Measurements from ENCODE around the gene ARHGEF19. TPM values are rescaled to one million over a fixed set of nuclear protein-coding genes. Genes with fewer than 3 reads are reported as not detected.
"Not testable (repeated sequence)": the region's sequence is repeated elsewhere in the genome, so short reads cannot be mapped to it uniquely, and the experiment has no call there.

Gene ARHGEF19
- polyA plus RNA-seq, 6 donors from 2014 or later: 7.0 to 10.8 (median 8.1) TPM

DNA sequence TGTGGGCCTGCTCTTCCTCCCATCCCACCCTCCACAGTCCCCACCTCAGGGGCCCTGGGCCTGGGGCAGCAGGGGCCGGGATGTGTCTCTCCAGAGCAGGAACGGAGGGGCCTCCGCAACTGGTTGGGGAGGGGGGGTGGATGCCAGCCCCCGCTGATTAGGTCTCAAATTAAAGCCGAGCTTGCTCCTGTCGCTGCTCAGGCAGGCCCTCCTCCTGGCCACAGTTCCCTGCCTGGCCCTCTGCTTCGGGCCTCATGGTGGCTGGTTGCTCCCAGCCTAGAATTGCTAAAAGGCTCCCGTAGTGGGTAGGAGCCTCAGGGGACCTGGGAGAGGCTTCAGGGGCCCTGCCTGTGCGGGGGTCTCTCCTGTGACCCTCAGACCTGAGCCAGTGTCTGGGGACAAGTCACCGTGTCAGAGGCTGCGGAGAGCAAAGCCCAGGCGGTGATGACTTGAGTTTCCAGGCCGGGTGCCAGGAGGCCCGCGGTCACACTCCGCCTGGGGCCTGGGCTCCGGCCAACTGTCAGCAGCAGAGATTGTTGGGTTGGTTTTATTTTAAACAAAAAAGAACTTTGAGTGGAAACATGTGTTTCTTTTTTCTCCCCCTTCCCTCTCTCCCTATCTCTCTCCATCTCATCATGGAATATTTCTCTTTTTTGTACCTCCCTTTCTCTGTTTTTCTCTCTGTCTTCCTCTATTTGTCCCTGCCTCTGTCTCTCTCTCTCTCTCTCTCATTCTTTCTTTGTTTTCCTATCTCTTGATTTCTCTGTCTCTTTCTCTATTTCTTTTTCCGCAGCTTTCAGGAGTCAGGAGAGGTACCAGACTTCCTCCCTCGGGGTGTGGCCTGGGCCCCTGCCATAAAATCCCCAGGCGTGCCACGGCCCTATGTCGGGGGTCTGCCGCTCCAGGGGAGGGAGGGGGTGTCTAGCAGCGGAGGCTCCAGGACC lies 36.6 kb downstream of the ARHGEF19 start:
- peaks cover 17 to 63% (median 43%) of the 10 kb centered on the region in 3 donors for H3K27me3 Mint-ChIP-seq
- H3K27ac Mint-ChIP-seq: peak overlapping the region in 1 of 6 donors; percentile 1
- H3K4me1 Mint-ChIP-seq: peaks cover 0 to 5% (median 2%) of the 10 kb centered on the region in 3 donors
- H3K36me3 Mint-ChIP-seq: no peaks in the 10 kb centered on the region
- H3K9me3 Mint-ChIP-seq: no peaks in the 10 kb centered on the region
- DNase-seq (no peak), ATAC-seq (ENCODE audit: low read depth in 2 of 2) (no peak)
- H3K4me3 Mint-ChIP-seq: no peak overlapping the region

GRCh38 chr1:16174886-16175598 lies 37.4 kb downstream of the ARHGEF19 start:
- Mint-ChIP-seq H3K4me1 (peaks cover 0 to 5% (median 2%) of the 10 kb centered on the region in 3 donors), H3K27ac (no peak overlapping the region), H3K9me3 (no peaks in the 10 kb centered on the region), H3K36me3 (no peaks in the 10 kb centered on the region), H3K4me3 (no peak overlapping the region), H3K27me3 (peaks cover 17 to 65% (median 43%) of the 10 kb centered on the region in 3 donors)
- DNase-seq: no peak
- no peak for ATAC-seq (ENCODE audit: low read depth in 2 of 2)

DNA sequence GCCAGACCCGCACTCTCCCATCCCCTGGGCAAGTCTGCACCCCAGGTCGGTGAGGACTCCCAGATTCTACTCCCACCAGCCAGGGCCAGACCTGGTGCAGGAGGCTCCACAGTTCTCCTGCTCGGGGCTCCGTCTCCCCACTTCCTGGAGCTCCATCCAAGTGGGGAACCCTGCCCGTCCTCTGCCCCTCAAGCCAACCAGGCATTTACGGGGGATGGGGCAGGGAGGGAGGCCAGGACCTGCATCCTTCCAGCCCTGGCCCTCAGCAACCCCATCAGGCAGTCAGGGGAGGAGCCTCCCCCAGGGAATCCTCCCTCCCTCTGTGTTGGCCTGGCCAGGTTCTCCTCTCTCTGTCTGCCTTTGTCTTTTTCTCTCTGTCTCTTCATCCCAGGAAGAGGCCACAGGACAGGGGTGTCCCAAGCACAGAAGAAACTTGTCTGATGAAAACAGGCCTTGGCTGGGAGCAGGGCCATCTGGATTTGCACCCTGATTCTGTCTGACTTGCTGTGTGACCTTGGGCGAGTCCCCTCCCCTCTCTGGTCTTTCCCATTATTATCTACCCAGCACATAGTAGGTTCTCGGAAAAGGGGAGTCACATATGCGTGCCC lies 38.1 kb downstream of the ARHGEF19 start:
- Mint-ChIP-seq H3K9me3 (no peaks in the 10 kb centered on the region), H3K27ac (no peak overlapping the region), H3K4me1 (peaks cover 0 to 10% (median 8%) of the 10 kb centered on the region in 3 donors)

GRCh38 chr1:16173447-16174260 lies 38.8 kb downstream of the ARHGEF19 start:
- H3K4me3 Mint-ChIP-seq: no peak overlapping the region
- ATAC-seq (ENCODE audit: low read depth in 2 of 2): no peak
- DNase-seq: no peak
- peak overlapping the region in 1 of 6 donors; percentile 78 for H3K27ac Mint-ChIP-seq
- H3K4me1 Mint-ChIP-seq: peaks cover 7 to 17% (median 15%) of the 10 kb centered on the region in 3 donors
- no peaks in the 10 kb centered on the region for H3K9me3 Mint-ChIP-seq
- peaks cover 17 to 59% (median 36%) of the 10 kb centered on the region in 3 donors for H3K27me3 Mint-ChIP-seq
- no peaks in the 10 kb centered on the region for H3K36me3 Mint-ChIP-seq

More for the DNA sequence above, 38.1 kb downstream of the ARHGEF19 start:
- no peaks in the 10 kb centered on the region for H3K36me3 Mint-ChIP-seq
- H3K4me3 Mint-ChIP-seq: no peak overlapping the region
- DNase-seq (no peak), ATAC-seq (ENCODE audit: low read depth in 2 of 2) (no peak)
- peaks cover 17 to 65% (median 43%) of the 10 kb centered on the region in 3 donors for H3K27me3 Mint-ChIP-seq

DNA sequence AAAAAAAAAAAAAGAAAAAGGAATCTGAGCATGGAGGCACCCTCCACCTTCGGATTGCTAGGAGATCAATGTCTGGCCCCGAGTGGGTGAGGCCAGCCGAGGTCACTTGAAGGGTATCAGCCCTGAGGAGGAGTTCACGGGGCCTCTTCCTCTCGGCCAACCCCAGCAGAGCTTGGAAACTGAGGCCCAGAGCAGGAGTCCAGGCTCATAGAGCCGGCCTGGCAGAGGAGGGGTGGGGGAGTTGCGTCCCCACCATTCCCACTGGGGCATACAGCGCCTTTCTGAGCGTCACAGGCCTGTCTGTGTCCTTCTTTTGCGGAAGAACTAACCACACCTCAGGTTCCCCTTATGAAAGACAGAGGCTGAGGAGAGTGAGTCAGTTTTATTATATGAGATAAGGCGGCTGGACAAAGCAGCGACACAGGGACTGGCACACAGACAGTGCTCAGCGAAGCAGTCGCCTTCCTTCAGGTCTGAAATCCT lies 39.4 kb downstream of the ARHGEF19 start:
- H3K27ac Mint-ChIP-seq: no peak overlapping the region
- no peaks in the 10 kb centered on the region for H3K9me3 Mint-ChIP-seq
- DNase-seq (no peak), ATAC-seq (ENCODE audit: low read depth in 2 of 2) (peak; percentile 37 to 52)
- H3K4me3 Mint-ChIP-seq: no peak overlapping the region
- H3K36me3 Mint-ChIP-seq: no peaks in the 10 kb centered on the region
- peaks cover 12 to 23% (median 21%) of the 10 kb centered on the region in 3 donors for H3K4me1 Mint-ChIP-seq
- peaks cover 17 to 52% (median 31%) of the 10 kb centered on the region in 3 donors for H3K27me3 Mint-ChIP-seq

- Mint-ChIP-seq H3K4me3 (no peak overlapping the region), H3K36me3 (no peaks in the 10 kb centered on the region), H3K4me1 (peaks cover 15 to 26% (median 21%) of the 10 kb centered on the region in 3 donors)
Measured at GRCh38 chr1:16172218-16172830, 40.1 kb downstream of the ARHGEF19 start.

GRCh38 chr1:16171314-16172151 lies 40.9 kb downstream of the ARHGEF19 start:
- Mint-ChIP-seq H3K27ac (peak overlapping the region in 1 of 6 donors; percentile 63), H3K4me1 (peaks cover 15 to 26% (median 21%) of the 10 kb centered on the region in 3 donors), H3K9me3 (no peaks in the 10 kb centered on the region), H3K27me3 (peaks cover 7 to 39% (median 18%) of the 10 kb centered on the region in 3 donors), H3K4me3 (no peak overlapping the region), H3K36me3 (no peaks in the 10 kb centered on the region)
- ATAC-seq (ENCODE audit: low read depth in 2 of 2): no peak
- DNase-seq: no peak

More at GRCh38 chr1:16172218-16172830, 40.1 kb downstream of the ARHGEF19 start:
- no peak overlapping the region for H3K27ac Mint-ChIP-seq
- H3K9me3 Mint-ChIP-seq: no peaks in the 10 kb centered on the region
- no peak for DNase-seq
- H3K27me3 Mint-ChIP-seq: peaks cover 13 to 46% (median 26%) of the 10 kb centered on the region in 3 donors
- no peak for ATAC-seq (ENCODE audit: low read depth in 2 of 2)

DNA sequence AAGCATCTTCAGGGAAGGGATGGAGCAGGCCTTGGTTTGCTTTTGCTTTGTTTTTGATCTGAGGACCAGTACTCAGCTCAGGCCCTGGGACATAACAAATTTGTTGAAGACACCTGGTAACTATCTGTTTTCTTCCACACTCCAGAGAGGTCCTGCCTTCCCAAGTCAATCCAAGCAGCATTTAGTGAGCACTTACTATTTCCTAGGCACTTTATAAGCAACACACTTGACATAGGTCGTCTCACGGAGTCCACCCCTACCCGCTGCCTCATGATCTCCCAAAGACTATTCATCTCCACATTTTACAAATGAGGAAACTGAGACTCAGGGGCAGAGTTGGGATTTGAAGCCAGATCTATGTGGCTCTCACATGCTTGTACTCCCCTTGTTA lies 42.2 kb downstream of the ARHGEF19 start:
- H3K36me3 Mint-ChIP-seq: no peaks in the 10 kb centered on the region
- H3K9me3 Mint-ChIP-seq: peaks cover 0 to 1% (median 0%) of the 10 kb centered on the region in 7 donors
- ATAC-seq (ENCODE audit: low read depth in 2 of 2) (no peak), DNase-seq (no peak)
- H3K4me1 Mint-ChIP-seq: peaks cover 19 to 28% (median 28%) of the 10 kb centered on the region in 3 donors
- H3K27ac Mint-ChIP-seq: no peak overlapping the region
- peak overlapping the region in 2 of 8 donors; percentile 41 to 61 for H3K4me3 Mint-ChIP-seq
- H3K27me3 Mint-ChIP-seq: peaks cover 0 to 31% (median 9%) of the 10 kb centered on the region in 3 donors

- DNase-seq: no peak
- peaks cover 23 to 36% (median 35%) of the 10 kb centered on the region in 3 donors for H3K4me1 Mint-ChIP-seq
- ATAC-seq (ENCODE audit: low read depth in 2 of 2): peak; percentile 8 to 26
- peak overlapping the region in 5 of 6 donors; percentile 43 to 91 (median 74) for H3K27ac Mint-ChIP-seq
- H3K27me3 Mint-ChIP-seq: peaks cover 0 to 21% (median 3%) of the 10 kb centered on the region in 3 donors
- no peaks in the 10 kb centered on the region for H3K36me3 Mint-ChIP-seq
- H3K9me3 Mint-ChIP-seq: peaks cover 0 to 1% (median 0%) of the 10 kb centered on the region in 7 donors
- peak overlapping the region; percentile 74 to 90 (median 84) for H3K4me3 Mint-ChIP-seq
Measured at GRCh38 chr1:16168622-16169360, 43.7 kb downstream of the ARHGEF19 start.

DNA sequence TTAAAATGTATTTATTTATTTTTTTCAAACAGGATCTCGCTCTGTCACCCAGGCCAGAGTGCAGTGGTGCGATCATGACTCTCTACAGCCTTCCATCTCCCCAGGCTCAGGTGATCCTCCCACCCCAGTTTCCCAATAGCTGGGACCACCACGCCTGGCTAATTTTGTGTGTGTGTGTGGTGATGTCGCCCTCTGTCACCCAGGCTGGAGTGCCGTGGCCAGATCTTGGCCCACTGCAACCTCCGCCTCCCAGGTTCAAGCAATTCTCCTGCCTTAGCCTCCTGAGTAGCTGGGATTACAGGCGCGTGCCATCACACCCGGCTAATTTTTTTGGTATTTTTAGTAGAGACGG lies 44.3 kb downstream of the ARHGEF19 start:
- not testable (repeated sequence) for H3K9me3 Mint-ChIP-seq; H3K36me3 Mint-ChIP-seq; ATAC-seq (ENCODE audit: low read depth in 2 of 2); DNase-seq
- H3K4me1 Mint-ChIP-seq: peaks cover 23 to 42% (median 30%) of the 10 kb centered on the region in 3 donors
- peak overlapping the region in 5 of 6 donors; percentile 43 to 91 (median 74) for H3K27ac Mint-ChIP-seq
- H3K4me3 Mint-ChIP-seq: peak overlapping the region; percentile 74 to 90 (median 84)
- H3K27me3 Mint-ChIP-seq: peaks cover 0 to 15% (median 3%) of the 10 kb centered on the region in 3 donors

Measured in naive B cell (primary cell).